Brain microvascular endothelial cell (primary cell): ENCODE measurements around the gene AACS.

Experiments
- DNase-seq: peaks from one replicate; pipeline ENCODE4 v3.0.0-alpha.2; 2020
- H3K27ac ChIP-seq: fragments of 250-450 bp; sonication (Bioruptor Pico); 2 replicates; pipeline ENCODE4 v1.5.1; 2020; ENCODE audit warnings: mild to moderate bottlenecking, moderate library complexity
- H3K27me3 ChIP-seq: fragments of 250-450 bp; sonication (Bioruptor Pico); replicated peaks from 2 replicates; pipeline ENCODE4 v1.5.1; 2020; ENCODE audit warnings: mild to moderate bottlenecking
- H3K36me3 ChIP-seq: fragments of 250-450 bp; sonication (Bioruptor Pico); replicated peaks from 2 replicates; pipeline ENCODE4 v1.5.1; 2020; ENCODE audit warnings: mild to moderate bottlenecking
- H3K4me3 ChIP-seq: 2 replicates; pipeline ENCODE4 v1.5.1; 2011; ENCODE audit warnings: low read depth, mild to moderate bottlenecking, control low read depth, low read length, moderate library complexity
- CTCF ChIP-seq: IDR thresholded peaks from 2 replicates; pipeline ENCODE4 v1.5.1; 2011; ENCODE audit warnings: low read depth, mild to moderate bottlenecking, moderate library complexity, low read length, control low read depth, inconsistent platforms; ENCODE audit errors: missing control alignments
- in situ Hi-C: cut with HindIII; loops from 2 replicates; pipeline ENCODE4 v1.10.0; 2017; ENCODE audit warnings: low sequenced_read_pairs, low pct_ligation_motif_present

The AACS gene

DNA sequence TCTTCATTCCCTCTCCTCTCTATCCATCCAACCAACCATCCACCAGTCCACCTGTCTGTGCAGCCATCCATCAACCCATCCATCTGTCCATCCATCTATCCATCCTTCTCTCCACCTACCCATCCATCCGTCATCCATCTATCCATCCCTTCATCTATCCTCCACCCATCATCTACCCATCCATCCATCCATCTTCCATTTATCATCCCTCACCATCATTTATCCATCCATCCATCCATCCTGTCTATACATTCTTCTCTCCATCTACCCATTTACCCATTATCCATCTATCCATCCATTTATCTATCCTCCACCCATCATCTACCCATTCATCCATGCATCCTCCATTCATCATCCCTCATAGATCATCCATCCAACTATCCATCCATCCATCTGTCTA, 24.4 kb downstream of the AACS start:
- in situ Hi-C loops = no loop called here
- Histone ChIP-seq H3K36me3 (peaks cover 9% of the 10 kb centered on the region), H3K4me3 (no peak overlapping the region), H3K27me3 (no peaks in the 10 kb centered on the region), H3K27ac (no peak overlapping the region)
- TF ChIP-seq CTCF = no peak
- no peak for DNase-seq

DNA sequence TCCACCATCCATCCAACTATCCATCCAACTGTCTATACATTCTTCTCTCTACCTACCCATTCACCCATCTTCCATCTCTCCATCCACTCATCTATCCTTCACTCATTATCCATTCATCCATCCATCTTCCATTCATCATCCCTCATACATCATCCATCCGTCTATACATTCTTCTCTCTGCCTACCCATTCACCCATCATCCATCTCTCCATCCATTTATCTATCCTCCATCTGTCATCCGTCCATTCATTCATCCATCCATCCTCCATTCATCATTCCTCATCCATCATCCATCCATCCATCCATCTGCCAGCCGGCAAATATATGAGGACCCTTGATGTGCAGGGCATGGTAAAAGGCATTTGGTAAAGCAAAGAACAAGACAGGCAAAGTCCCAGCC, 25.2 kb downstream of the AACS start:
- H3K36me3 ChIP-seq = peaks cover 8% of the 10 kb centered on the region
- in situ Hi-C loops = no loop called here
- H3K4me3 ChIP-seq = no peak overlapping the region
- no peak for TF ChIP-seq CTCF
- H3K27ac ChIP-seq = no peak overlapping the region
- no peak for DNase-seq
- H3K27me3 ChIP-seq = no peaks in the 10 kb centered on the region

DNA sequence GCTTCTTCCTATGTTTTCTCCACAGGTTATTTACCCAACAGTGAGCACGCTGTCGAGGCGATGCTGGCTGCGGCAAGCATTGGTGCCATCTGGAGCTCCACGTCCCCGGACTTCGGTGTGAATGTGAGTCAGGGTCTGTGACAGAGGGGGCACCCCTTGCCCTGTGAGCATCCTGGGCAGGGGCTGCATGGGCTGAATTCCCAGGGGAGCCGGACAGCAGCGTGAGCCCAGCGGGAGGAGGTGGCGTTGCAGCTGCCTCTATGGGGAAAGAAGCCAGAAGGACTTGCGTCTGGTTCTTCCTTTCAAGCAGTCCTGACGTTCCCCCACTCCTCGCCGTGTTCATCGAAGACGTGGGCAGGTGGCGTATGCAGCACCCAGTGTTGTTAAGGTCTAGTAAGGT, 26.2 kb downstream of the AACS start:
- in situ Hi-C loops = no loop called here
- Histone ChIP-seq H3K27me3 (no peaks in the 10 kb centered on the region), H3K27ac (no peak overlapping the region), H3K36me3 (peaks cover 8% of the 10 kb centered on the region), H3K4me3 (no peak overlapping the region)
- TF ChIP-seq CTCF = no peak
- DNase-seq = no peak

DNA sequence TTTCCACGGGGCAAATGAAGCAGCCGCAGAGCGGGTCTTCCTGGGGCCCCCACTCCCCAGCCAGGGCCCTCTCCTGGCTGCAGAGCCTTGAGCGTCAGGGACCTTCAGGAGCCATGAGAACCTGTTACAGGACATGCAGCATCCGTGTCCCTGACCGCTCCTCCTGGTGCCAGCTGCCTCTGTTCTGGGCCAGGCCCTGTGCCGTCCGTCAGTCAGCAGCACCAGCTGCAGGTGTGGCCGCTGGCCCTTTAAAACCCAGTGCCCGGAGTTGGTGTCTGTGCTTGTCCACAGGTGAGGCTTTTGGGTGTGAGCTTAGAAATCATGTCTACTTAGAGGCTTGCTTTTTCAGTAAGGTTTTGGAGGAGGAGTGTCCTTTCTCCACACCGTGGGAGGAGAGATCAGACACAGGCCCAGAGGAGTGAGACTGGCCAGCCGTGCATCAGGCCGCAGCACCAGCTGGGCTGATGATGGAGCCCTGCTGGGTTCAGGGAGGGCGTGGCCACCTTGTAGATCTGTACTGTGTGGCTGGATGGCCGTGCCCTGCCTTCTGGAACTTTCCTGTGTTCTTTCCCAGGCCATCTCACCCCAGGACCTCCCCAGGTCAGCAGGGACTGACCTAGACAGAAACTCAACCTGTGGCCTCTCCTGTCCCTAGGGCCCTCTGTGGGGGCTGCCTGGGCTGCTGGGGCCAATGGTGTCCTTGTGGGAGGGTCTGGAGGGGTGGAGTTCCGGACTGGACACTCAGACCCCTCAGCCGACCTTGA, 27.1 kb downstream of the AACS start:
- Histone ChIP-seq H3K27me3 (no peaks in the 10 kb centered on the region), H3K27ac (no peak overlapping the region), H3K36me3 (peaks cover 8% of the 10 kb centered on the region), H3K4me3 (no peak overlapping the region)
- DNase-seq = no peak
- in situ Hi-C loops = no loop called here
- no peak for TF ChIP-seq CTCF

DNA sequence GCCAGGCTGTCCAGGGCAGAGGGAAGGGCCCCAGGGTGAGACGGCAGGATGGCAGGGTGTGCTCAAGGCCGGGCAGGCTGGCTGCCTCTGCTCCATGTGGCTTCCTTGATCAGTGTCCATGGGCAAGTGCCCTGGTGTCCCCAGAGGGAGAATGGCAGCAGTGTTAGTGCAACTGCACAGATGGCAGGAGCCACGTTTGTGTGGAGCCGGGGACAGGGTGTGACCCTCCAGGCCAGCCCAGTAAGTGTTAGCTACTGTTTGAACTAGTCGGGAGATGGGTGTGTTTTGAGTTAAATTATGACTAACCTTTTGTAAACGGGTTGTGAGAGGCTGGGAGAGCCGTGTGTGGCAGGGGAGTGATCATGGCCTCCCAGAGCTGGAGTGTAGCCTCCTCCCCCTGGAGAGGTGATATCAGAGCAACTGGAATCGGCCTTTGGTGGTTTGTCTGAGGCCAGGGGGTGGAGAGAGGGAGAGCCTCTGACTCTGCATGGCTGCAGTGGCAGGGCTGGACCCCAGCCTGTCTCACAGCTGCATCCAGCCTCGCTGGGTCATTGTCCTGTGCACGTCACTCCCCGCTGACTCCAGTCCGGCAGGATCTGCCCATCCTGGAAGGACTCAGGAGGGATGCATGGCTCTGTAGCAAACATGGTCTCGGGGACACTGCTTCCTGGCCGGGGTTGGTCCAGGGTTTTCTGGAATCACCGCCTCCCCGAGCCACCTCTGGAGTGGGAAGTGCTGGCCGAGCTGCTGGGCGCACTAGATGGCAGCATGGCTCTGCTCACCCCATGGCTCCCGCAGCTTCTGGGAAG, 27.8 kb downstream of the AACS start:
- peak; percentile 18 for DNase-seq
- no peak for TF ChIP-seq CTCF
- Histone ChIP-seq H3K4me3 (no peak overlapping the region), H3K27ac (no peak overlapping the region), H3K27me3 (no peaks in the 10 kb centered on the region), H3K36me3 (peaks cover 8% of the 10 kb centered on the region)
- in situ Hi-C loops = no loop called here
